GM18502 (cell line): Measurements from ENCODE around the gene UROC1.

Source experiments
- ATAC-seq: cut with Tn5 transposase; IDR thresholded peaks from one replicate; pipeline ENCODE4 v1.9.1; 2021; ENCODE audit warnings: mild to moderate bottlenecking; ENCODE audit not compliant: unreplicated experiment, poor library complexity

Gene UROC1

DNA sequence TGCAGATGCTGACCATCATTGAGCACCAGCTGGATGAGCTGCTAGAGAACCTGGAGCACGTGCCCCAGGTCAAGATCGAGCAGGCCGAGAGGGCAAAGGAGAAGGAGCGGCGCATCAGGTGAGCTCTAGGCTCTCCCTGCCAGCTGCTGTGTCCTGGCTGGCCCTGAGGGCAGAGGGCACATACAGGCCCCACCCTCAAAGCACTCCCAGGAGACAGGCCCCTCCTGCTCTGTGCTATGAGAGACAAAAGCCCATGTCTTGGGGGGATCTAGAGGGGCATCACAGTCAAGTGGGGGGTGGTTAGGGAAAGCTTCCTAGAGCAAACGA lies 83.3 kb downstream of the UROC1 start:
- no peak for ATAC-seq

GRCh38 chr3:126433496-126434263 lies 83.9 kb downstream of the UROC1 start:
- ATAC-seq = no peak

- no peak for ATAC-seq
Measured at GRCh38 chr3:126433105-126433430, 84.5 kb downstream of the UROC1 start.

DNA sequence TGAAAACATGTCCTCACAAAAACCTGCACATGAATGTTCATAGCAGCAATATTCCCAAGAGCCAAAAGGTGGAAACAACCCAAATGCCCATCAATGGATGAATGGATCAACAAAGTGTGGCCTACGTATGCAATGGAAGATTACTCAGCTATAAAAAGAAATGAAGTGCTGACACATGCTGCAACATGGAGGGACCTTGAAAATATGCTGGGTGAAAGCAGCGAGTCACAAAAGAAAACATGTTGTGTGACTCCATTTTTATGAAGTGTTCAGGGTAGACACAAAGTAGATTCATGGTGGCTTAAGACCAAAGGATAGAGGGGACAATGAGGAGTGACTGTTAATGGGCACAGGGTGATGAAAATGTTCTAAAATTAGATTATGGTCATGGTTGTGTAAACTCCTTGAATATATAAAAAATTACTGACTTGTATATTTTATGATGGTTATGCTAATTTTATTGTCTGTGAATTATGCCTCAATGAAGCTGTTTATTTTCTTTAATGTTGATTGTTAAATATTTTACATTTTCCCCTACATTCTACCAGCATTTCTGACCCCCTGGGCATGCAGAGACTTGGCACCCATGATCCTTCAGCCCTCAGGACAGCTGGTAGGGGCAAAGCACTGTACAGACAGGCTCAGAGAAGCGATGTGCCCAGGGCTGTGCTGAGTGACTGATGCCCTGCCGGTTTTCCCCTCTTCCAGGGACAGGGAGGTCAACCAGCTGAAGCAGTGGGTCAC lies 85.0 kb downstream of the UROC1 start:
- no peak for ATAC-seq
